ENCODE measurements around the gene ACP3.
"Not testable (repeated sequence)": the region's sequence is repeated elsewhere in the genome, so short reads cannot be mapped to it uniquely, and the experiment has no call there.

Gene ACP3

GRCh38 chr3:132368962-132369361 lies 51.8 kb downstream of the ACP3 start:
- Histone ChIP-seq H3K27ac (ENCODE audit: poor library complexity, severe bottlenecking) (no peak overlapping the region), H3K9me3 (ENCODE audit: severe bottlenecking) (no peaks in the 10 kb centered on the region), H3K4me3 (ENCODE audit: severe bottlenecking) (no peak overlapping the region), H3K4me1 (ENCODE audit: insufficient read depth, poor library complexity, severe bottlenecking) (no peaks in the 10 kb centered on the region), H3K36me3 (ENCODE audit: low read depth) (no peaks in the 10 kb centered on the region), H3K27me3 (ENCODE audit: insufficient read depth, poor library complexity, severe bottlenecking) (no peaks in the 10 kb centered on the region)
- DNase-seq (ENCODE audit: low spot score) (no peak), ATAC-seq (ENCODE audit: low read depth) (peak; percentile 64; the same call in 2 of the 3 replicates)
- TF ChIP-seq CTCF (IDR thresholded peaks at IDR 0.05; ENCODE audit: poor library complexity, severe bottlenecking) = no peak

GRCh38 chr3:132376945-132377354 lies 59.7 kb downstream of the ACP3 start:
- not testable (repeated sequence) for H3K27me3 ChIP-seq (ENCODE audit: insufficient read depth, poor library complexity, severe bottlenecking); H3K36me3 ChIP-seq (ENCODE audit: low read depth); DNase-seq (ENCODE audit: low spot score); H3K9me3 ChIP-seq (ENCODE audit: severe bottlenecking); H3K27ac ChIP-seq (ENCODE audit: poor library complexity, severe bottlenecking); H3K4me1 ChIP-seq (ENCODE audit: insufficient read depth, poor library complexity, severe bottlenecking)
- peak overlapping the region; percentile 44 for H3K4me3 ChIP-seq (ENCODE audit: severe bottlenecking)
- peak; percentile 61; the same call in 2 of the 3 replicates for ATAC-seq (ENCODE audit: low read depth)

- H3K9me3 ChIP-seq (ENCODE audit: severe bottlenecking) = no peaks in the 10 kb centered on the region
- DNase-seq (ENCODE audit: low spot score) (no peak), ATAC-seq (ENCODE audit: low read depth) (no peak)
- H3K4me3 ChIP-seq (ENCODE audit: severe bottlenecking) = no peak overlapping the region
- H3K27me3 ChIP-seq (ENCODE audit: insufficient read depth, poor library complexity, severe bottlenecking) = no peaks in the 10 kb centered on the region
- no peaks in the 10 kb centered on the region for H3K4me1 ChIP-seq (ENCODE audit: insufficient read depth, poor library complexity, severe bottlenecking)
- no peaks in the 10 kb centered on the region for H3K36me3 ChIP-seq (ENCODE audit: low read depth)
- no peak overlapping the region for H3K27ac ChIP-seq (ENCODE audit: poor library complexity, severe bottlenecking)
- no peak for TF ChIP-seq CTCF (IDR thresholded peaks at IDR 0.05; ENCODE audit: poor library complexity, severe bottlenecking)
Observed at GRCh38 chr3:132378048-132378762, 61.0 kb downstream of the ACP3 start.

GRCh38 chr3:132378846-132379245 lies 61.6 kb downstream of the ACP3 start:
- no peak for TF ChIP-seq CTCF (IDR thresholded peaks at IDR 0.05; ENCODE audit: poor library complexity, severe bottlenecking)
- ATAC-seq (ENCODE audit: low read depth) (no peak), DNase-seq (ENCODE audit: low spot score) (no peak)
- Histone ChIP-seq H3K27me3 (ENCODE audit: insufficient read depth, poor library complexity, severe bottlenecking) (no peaks in the 10 kb centered on the region), H3K9me3 (ENCODE audit: severe bottlenecking) (no peaks in the 10 kb centered on the region), H3K4me3 (ENCODE audit: severe bottlenecking) (no peak overlapping the region), H3K4me1 (ENCODE audit: insufficient read depth, poor library complexity, severe bottlenecking) (no peaks in the 10 kb centered on the region), H3K36me3 (ENCODE audit: low read depth) (no peaks in the 10 kb centered on the region), H3K27ac (ENCODE audit: poor library complexity, severe bottlenecking) (no peak overlapping the region)

GRCh38 chr3:132380920-132381319 lies 63.7 kb downstream of the ACP3 start:
- DNase-seq (ENCODE audit: low spot score) = no peak
- ATAC-seq (ENCODE audit: low read depth) = no peak
- Histone ChIP-seq H3K36me3 (ENCODE audit: low read depth) (no peaks in the 10 kb centered on the region), H3K27me3 (ENCODE audit: insufficient read depth, poor library complexity, severe bottlenecking) (no peaks in the 10 kb centered on the region), H3K4me1 (ENCODE audit: insufficient read depth, poor library complexity, severe bottlenecking) (no peaks in the 10 kb centered on the region), H3K27ac (ENCODE audit: poor library complexity, severe bottlenecking) (no peak overlapping the region), H3K4me3 (ENCODE audit: severe bottlenecking) (no peak overlapping the region), H3K9me3 (ENCODE audit: severe bottlenecking) (no peaks in the 10 kb centered on the region)
- no peak for TF ChIP-seq CTCF (IDR thresholded peaks at IDR 0.05; ENCODE audit: poor library complexity, severe bottlenecking)
